K562 (cell line): Measurements from ENCODE around the gene DUS3L. TPM values are rescaled to one million over a fixed set of nuclear protein-coding genes. Genes with fewer than 3 reads are reported as not detected.
A peak's percentile ranks its signal among the peaks of the same experiment; 100 is the strongest.

Experiments used
- ATF7 ChIP-seq: fragments of 450-650 bp; IDR thresholded peaks from 2 replicates; pipeline ENCODE4 v1.7.1; 2014; ENCODE audit warnings: mild to moderate bottlenecking, moderate library complexity
- BCL6 ChIP-seq: fragments of 250-450 bp; sonication (Bioruptor Pico); IDR thresholded peaks from 2 replicates; pipeline ENCODE4 v1.4.0; 2020
- GATAD2B ChIP-seq: fragments of 450-650 bp; IDR thresholded peaks from 2 replicates; pipeline ENCODE4 v1.6.1; 2017; ENCODE audit warnings: mild to moderate bottlenecking, borderline replicate concordance
- JUND ChIP-seq, 2 experiments: IDR thresholded peaks; 2 replicates in 1 of 2; 3 replicates in 1 of 2; pipeline ENCODE4 v1.6.1; 2011; ENCODE audit warnings: borderline replicate concordance in 2 of 2, low read depth in 2 of 2, low read length in 2 of 2, improper control_type of control experiment in 1 of 2, missing biosample characterization in 1 of 2, missing genetic modification characterization in 1 of 2, missing genetic modification reagents in 1 of 2
- KDM2B ChIP-seq: fragments of 250-450 bp; sonication (Bioruptor Pico); IDR thresholded peaks from 2 replicates; pipeline ENCODE4 v1.8.0; 2021; ENCODE audit warnings: mild to moderate bottlenecking, moderate library complexity
- MEIS2 ChIP-seq: fragments of 450-650 bp; IDR thresholded peaks from 2 replicates; pipeline ENCODE4 v1.6.1; 2014; ENCODE audit warnings: mild to moderate bottlenecking; ENCODE audit not compliant: partially characterized antibody
- NBN ChIP-seq: fragments of 450-650 bp; IDR thresholded peaks from 2 replicates; pipeline ENCODE4 v1.6.1; 2016; ENCODE audit warnings: low read depth, mild to moderate bottlenecking
- NEUROD1 ChIP-seq: fragments of 150-350 bp; IDR thresholded peaks from 2 replicates; pipeline ENCODE4 v1.6.1; 2014; ENCODE audit warnings: borderline replicate concordance, low read length, low read depth; ENCODE audit not compliant: partially characterized antibody
- NFIC ChIP-seq: fragments of 450-650 bp; IDR thresholded peaks from 2 replicates; pipeline ENCODE4 v1.6.1; 2017; ENCODE audit warnings: mild to moderate bottlenecking, inconsistent platforms
- RBBP5 ChIP-seq: fragments of 200-600 bp; sonication (generic); IDR thresholded peaks from 2 replicates; pipeline ENCODE4 v1.6.1; 2012; ENCODE audit warnings: borderline replicate concordance, mild to moderate bottlenecking, low read length, control low read depth, inconsistent platforms; ENCODE audit not compliant: insufficient read depth, poor library complexity, severe bottlenecking
- RBM14 ChIP-seq: fragments of 200-400 bp; formaldehyde crosslinking; IDR thresholded peaks from 2 replicates; pipeline ENCODE4 v1.6.1; 2018; ENCODE audit warnings: low read depth, mild to moderate bottlenecking, low read length, moderate library complexity, borderline replicate concordance; ENCODE audit not compliant: insufficient read depth
- SMARCA4 ChIP-seq: fragments of 450-650 bp; IDR thresholded peaks from 2 replicates; pipeline ENCODE4 v1.6.1; 2016
- SMC3 ChIP-seq: conservative IDR thresholded peaks from 2 replicates; pipeline ENCODE4 v1.6.1; 2011; ENCODE audit warnings: low read depth, low read length, improper control_type of control experiment; ENCODE audit not compliant: insufficient read depth
- YY1 ChIP-seq, 3 experiments: IDR thresholded peaks; 2 replicates each; pipeline ENCODE4 v1.6.1; 2011; ENCODE audit warnings: low read length in 2 of 3, mild to moderate bottlenecking in 2 of 3, moderate library complexity in 2 of 3, borderline replicate concordance in 1 of 3, control low read depth in 1 of 3, low read depth in 1 of 3; ENCODE audit not compliant: insufficient read depth in 3 of 3, insufficient replicate concordance in 2 of 3, control insufficient read depth in 1 of 3, insufficient read length in 1 of 3; ENCODE audit errors: extremely low read depth in 1 of 3
- ZNF134 ChIP-seq: fragments of 250-450 bp; sonication (Bioruptor Pico); conservative IDR thresholded peaks from 2 replicates; pipeline ENCODE4 v1.4.0; 2020
- ZNF23 ChIP-seq: fragments of 250-450 bp; sonication (Bioruptor Pico); IDR thresholded peaks from 2 replicates; pipeline ENCODE4 v1.4.0; 2020; ENCODE audit warnings: mild to moderate bottlenecking
- polyA plus RNA-seq, 8 experiments: library from polyadenylated mRNA; depleted of rRNA in 4 of 8; stranded (reverse) in 5 of 8; unstranded in 3 of 8; fragments of >200 nt; fragmentation: Nextera tagmentation in 2 of 8; fragmentation: Illumina TruSeq in 1 of 8; extraction: Ambion mirVana in 2 of 8; extraction: Trizol in 1 of 8; gene quantifications; 2 replicates each; pipeline versions ENCODE4 v1.2.1 to v1.2.3, GENCODE V29; 2011 to 2014; ENCODE audit warnings: inconsistent platforms in 1 of 8, missing spikeins in 1 of 8
- total RNA-seq, 7 experiments: library from RNA; depleted of rRNA in 6 of 7; stranded (reverse); fragments of >200 nt in 6 of 7; fragmentation: Illumina TruSeq in 2 of 7; extraction: Trizol in 2 of 7; gene quantifications; 2 replicates each; pipeline versions ENCODE4 v1.2.1 to v1.2.3, GENCODE V29; 2011 to 2021; ENCODE audit warnings: low replicate concordance in 1 of 7
- TF ChIP-seq, protein P1 (sequence below), 2 experiments: fragments of 450-650 bp in 1 of 2; sonication (generic) in 1 of 2; formaldehyde crosslinking in 1 of 2; IDR thresholded peaks; 2 replicates each; pipeline versions ENCODE4 v1.7.1 to v1.9.0; 2016 to 2022; ENCODE audit warnings: inconsistent platforms in 1 of 2, mild to moderate bottlenecking in 1 of 2, missing genetic modification reagents in 1 of 2

DUS3L gene
- total and polyA plus RNA-seq, 9 of the 15 experiments (the other 6 are each of a cell fraction or from before 2014, with no cell fraction given): 1.7 to 102 (median 77.5) TPM

- TF ChIP-seq, protein P1, sequence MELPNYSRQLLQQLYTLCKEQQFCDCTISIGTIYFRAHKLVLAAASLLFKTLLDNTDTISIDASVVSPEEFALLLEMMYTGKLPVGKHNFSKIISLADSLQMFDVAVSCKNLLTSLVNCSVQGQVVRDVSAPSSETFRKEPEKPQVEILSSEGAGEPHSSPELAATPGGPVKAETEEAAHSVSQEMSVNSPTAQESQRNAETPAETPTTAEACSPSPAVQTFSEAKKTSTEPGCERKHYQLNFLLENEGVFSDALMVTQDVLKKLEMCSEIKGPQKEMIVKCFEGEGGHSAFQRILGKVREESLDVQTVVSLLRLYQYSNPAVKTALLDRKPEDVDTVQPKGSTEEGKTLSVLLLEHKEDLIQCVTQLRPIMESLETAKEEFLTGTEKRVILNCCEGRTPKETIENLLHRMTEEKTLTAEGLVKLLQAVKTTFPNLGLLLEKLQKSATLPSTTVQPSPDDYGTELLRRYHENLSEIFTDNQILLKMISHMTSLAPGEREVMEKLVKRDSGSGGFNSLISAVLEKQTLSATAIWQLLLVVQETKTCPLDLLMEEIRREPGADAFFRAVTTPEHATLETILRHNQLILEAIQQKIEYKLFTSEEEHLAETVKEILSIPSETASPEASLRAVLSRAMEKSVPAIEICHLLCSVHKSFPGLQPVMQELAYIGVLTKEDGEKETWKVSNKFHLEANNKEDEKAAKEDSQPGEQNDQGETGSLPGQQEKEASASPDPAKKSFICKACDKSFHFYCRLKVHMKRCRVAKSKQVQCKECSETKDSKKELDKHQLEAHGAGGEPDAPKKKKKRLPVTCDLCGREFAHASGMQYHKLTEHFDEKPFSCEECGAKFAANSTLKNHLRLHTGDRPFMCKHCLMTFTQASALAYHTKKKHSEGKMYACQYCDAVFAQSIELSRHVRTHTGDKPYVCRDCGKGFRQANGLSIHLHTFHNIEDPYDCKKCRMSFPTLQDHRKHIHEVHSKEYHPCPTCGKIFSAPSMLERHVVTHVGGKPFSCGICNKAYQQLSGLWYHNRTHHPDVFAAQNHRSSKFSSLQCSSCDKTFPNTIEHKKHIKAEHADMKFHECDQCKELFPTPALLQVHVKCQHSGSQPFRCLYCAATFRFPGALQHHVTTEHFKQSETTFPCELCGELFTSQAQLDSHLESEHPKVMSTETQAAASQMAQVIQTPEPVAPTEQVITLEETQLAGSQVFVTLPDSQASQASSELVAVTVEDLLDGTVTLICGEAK (IDR thresholded peaks at IDR 0.05): 0 out of 2 replicates have a peak, but pooled peaks have one; percentile 28
- TF ChIP-seq, protein P1 (CRISPR knock-in tag; IDR thresholded peaks at IDR 0.05): no peak
- TF ChIP-seq RBM14 (no peak), SMARCA4 (0 out of 2 replicates have a peak, but pooled peaks have one; percentile 21), GATAD2B (no peak), NFIC (peak; percentile 84), NEUROD1 (no peak), KDM2B (CRISPR knock-in tag) (peak; percentile 84; the same call in 1 of the 2 replicates), YY1 (IDR thresholded peaks at IDR 0.05; ENCODE audit: borderline replicate concordance in 1 of 3, control insufficient read depth in 1 of 3, extremely low read depth in 1 of 3, insufficient read depth in 3 of 3, insufficient read length in 1 of 3, insufficient replicate concordance in 2 of 3, low read depth in 1 of 3, low read length in 2 of 3) (peak in 2 of 3 experiments; percentile 24 to 26), SMC3 (peak; percentile 72), BCL6 (CRISPR knock-in tag) (no peak), NBN (0 out of 2 replicates have a peak, but pooled peaks have one; percentile 54), ZNF23 (CRISPR knock-in tag) (no peak), ZNF134 (CRISPR knock-in tag) (no peak), MEIS2 (no peak), ATF7 (peak; percentile 46; the same call in 1 of the 2 replicates), JUND (IDR thresholded peaks at IDR 0.05; ENCODE audit: borderline replicate concordance, low read depth, low read length) (0 out of 2 replicates have a peak, but pooled peaks have one; percentile 20), JUND (tag; IDR thresholded peaks at IDR 0.05; ENCODE audit: borderline replicate concordance, low read depth, low read length) (no peak), RBBP5 (no peak)
Observed at GRCh38 chr19:5805462-5806132, 14.6 kb upstream of the DUS3L start (continued).
